ENCODE results near the gene RPL3. TPM values are rescaled to one million over a fixed set of nuclear protein-coding genes. Genes with fewer than 3 reads are reported as not detected.

The RPL3 gene
- total and polyA plus RNA-seq, 8 donors, result 1,199 to 2,659 (median 1,706) TPM

GRCh38 chr22:39306456-39307361 lies 12.7 kb downstream of the RPL3 start:
- Histone ChIP-seq H3K4me3 (no peak overlapping the region), H3K27ac (no peak overlapping the region), H3K4me1 (no peaks in the 10 kb centered on the region), H3K27me3 (no peaks in the 10 kb centered on the region), H3K9me3 (no peaks in the 10 kb centered on the region), H3K36me3 (peaks cover 0 to 1% (median 0%) of the 10 kb centered on the region in 3 donors)
- intact Hi-C loops (cut with DNase I), result loop anchor here in 2 of 3 donors (10.0 kb wide), 2 partner anchors 62 to 132 kb away; partner anchors contain the start of gene PDGFB (in 1 of the 2)
- FAIRE-seq, result no peak
- DNase-seq, result peak in 2 of 6 donors; percentile 54 to 71
- TF ChIP-seq, protein P1, sequence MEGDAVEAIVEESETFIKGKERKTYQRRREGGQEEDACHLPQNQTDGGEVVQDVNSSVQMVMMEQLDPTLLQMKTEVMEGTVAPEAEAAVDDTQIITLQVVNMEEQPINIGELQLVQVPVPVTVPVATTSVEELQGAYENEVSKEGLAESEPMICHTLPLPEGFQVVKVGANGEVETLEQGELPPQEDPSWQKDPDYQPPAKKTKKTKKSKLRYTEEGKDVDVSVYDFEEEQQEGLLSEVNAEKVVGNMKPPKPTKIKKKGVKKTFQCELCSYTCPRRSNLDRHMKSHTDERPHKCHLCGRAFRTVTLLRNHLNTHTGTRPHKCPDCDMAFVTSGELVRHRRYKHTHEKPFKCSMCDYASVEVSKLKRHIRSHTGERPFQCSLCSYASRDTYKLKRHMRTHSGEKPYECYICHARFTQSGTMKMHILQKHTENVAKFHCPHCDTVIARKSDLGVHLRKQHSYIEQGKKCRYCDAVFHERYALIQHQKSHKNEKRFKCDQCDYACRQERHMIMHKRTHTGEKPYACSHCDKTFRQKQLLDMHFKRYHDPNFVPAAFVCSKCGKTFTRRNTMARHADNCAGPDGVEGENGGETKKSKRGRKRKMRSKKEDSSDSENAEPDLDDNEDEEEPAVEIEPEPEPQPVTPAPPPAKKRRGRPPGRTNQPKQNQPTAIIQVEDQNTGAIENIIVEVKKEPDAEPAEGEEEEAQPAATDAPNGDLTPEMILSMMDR (IDR thresholded peaks at IDR 0.05), result peak in 2 of 4 donors; percentile 9 to 22
- peak in 1 of 4 donors; percentile 51 for ATAC-seq
- 79 to 83% methylated on average over 11 to 14 of the region's 14 CpGs for WGBS, 2 donors

- Histone ChIP-seq H3K4me3 (no peak overlapping the region), H3K36me3 (no peaks in the 10 kb centered on the region), H3K27ac (no peak overlapping the region), H3K4me1 (no peaks in the 10 kb centered on the region), H3K9me3 (no peaks in the 10 kb centered on the region), H3K27me3 (no peaks in the 10 kb centered on the region)
- ATAC-seq (no peak), FAIRE-seq (no peak), DNase-seq (peak in 1 of 6 donors; percentile 28)
- intact Hi-C loops (cut with DNase I), result loop anchor here in 2 of 3 donors (10.0 kb wide), 2 partner anchors 59 to 129 kb away; partner anchors contain the start of gene PDGFB (in 1 of the 2)
- TF ChIP-seq, protein P1 (IDR thresholded peaks at IDR 0.05), result no peak
- 83 to 88% methylated on average over 16 of the region's 16 CpGs for WGBS, 2 donors
Observed at GRCh38 chr22:39303892-39304671, 15.3 kb downstream of the RPL3 start.

DNA sequence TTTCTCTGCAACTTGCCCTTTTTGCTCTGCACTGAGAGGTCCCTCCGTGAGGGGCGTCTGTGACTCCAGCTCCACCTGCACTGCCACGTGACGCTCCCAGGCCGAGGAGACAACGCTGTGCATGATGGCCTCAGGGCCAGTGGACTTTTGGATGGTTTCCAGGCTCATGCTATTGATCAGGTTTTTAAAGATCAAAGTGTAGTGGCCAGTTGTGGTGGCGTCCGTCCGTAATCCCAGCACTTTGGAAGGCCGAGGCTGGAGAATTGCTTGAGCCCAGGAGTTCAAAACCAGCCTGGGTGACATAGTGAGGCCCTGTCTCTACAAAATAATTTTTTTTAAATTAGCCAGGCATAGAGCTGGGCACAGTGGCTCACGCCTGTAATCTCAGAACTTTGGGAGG lies 16.1 kb downstream of the RPL3 start:
- WGBS, 2 donors, result 36 to 45% methylated on average over 11 of the region's 11 CpGs
- FAIRE-seq, result no peak

GRCh38 chr22:39302431-39302960 lies 16.9 kb downstream of the RPL3 start:
- DNase-seq, result no peak
- TF ChIP-seq, protein P1 (IDR thresholded peaks at IDR 0.05), result no peak
- H3K9me3 ChIP-seq, result no peaks in the 10 kb centered on the region
- H3K27ac ChIP-seq, result no peak overlapping the region
- intact Hi-C loops (cut with DNase I), result loop anchor here in 2 of 3 donors (10.0 kb wide), 2 partner anchors 58 to 128 kb away; partner anchors contain the start of gene PDGFB (in 1 of the 2)
- ATAC-seq, result no peak
- FAIRE-seq, result no peak
- no peak overlapping the region for H3K4me3 ChIP-seq
- no peaks in the 10 kb centered on the region for H3K36me3 ChIP-seq
- 92 to 93% methylated on average over 2 of the region's 2 CpGs for WGBS, 2 donors
- H3K27me3 ChIP-seq, result no peaks in the 10 kb centered on the region
- H3K4me1 ChIP-seq, result peaks cover 0 to 3% (median under 1%) of the 10 kb centered on the region in 3 donors

More for the DNA sequence above, 16.1 kb downstream of the RPL3 start:
- no peaks in the 10 kb centered on the region for H3K9me3 ChIP-seq
- no peaks in the 10 kb centered on the region for H3K27me3 ChIP-seq
- no peak for DNase-seq
- intact Hi-C loops (cut with DNase I), result loop anchor here in 2 of 3 donors (10.0 kb wide), 2 partner anchors 59 to 129 kb away; partner anchors contain the start of gene PDGFB (in 1 of the 2)
- TF ChIP-seq, protein P1 (IDR thresholded peaks at IDR 0.05), result no peak
- no peaks in the 10 kb centered on the region for H3K36me3 ChIP-seq
- H3K4me3 ChIP-seq, result no peak overlapping the region
- no peak for ATAC-seq
- H3K4me1 ChIP-seq, result no peaks in the 10 kb centered on the region
- H3K27ac ChIP-seq, result no peak overlapping the region

Measured in pancreas (tissue), 10 donors.